Measurements from ENCODE around the gene MEX3C. TPM values are rescaled to one million over a fixed set of nuclear protein-coding genes. Genes with fewer than 3 reads are reported as not detected.

The MEX3C gene
- total RNA-seq, 1 donor from 2014 or later: 94.7 TPM

DNA sequence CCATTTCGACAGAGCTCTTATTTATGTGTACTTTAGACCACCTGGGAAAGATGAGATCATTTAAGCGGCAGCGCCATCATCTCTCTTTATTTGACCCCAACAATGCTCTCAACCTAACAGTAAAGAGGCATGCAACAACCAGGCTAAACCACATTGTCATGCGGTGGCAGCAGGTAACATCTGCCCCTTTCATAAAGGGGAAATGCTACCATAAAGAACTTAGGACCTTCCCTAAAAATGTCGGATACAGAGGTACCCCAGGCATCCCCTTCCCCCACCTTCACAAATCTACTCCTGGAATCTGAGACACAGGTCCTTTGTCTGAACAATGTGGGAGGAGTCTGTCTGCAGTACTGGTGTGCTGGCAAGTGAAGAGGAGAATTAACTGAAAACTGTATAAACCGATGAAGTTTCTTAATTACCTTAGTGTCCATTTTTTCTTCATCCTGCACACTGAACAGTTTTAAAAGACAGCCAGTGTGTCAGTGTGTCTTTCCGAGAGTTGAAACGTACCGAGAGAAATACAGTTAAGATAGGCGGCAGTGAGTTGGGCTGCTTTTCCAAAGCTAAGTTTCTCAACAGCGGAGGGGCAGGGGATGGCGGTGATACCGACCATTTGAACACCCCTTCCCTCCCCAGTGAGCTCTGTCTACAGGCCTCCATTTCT lies 1.9 kb downstream of the MEX3C start:
- H3K4me2 ChIP-seq: peak overlapping the region; percentile 87
- Mint-ChIP-seq H3K36me3 (peaks cover 32% of the 10 kb centered on the region), H3K4me3 (peak overlapping the region; percentile 98), H3K27ac (peak overlapping the region; percentile 98), H3K4me1 (peaks cover 26% of the 10 kb centered on the region), H3K9me3 (peaks cover 6% of the 10 kb centered on the region), H3K27me3 (ENCODE audit: insufficient read depth, low read depth) (peaks cover 8% of the 10 kb centered on the region)
- H3K27ac ChIP-seq: peak overlapping the region; percentile 60
- peaks cover 48% of the 10 kb centered on the region for H4K20me1 ChIP-seq (ENCODE audit: low read depth)
- peaks cover 35% of the 10 kb centered on the region for H3K4me1 ChIP-seq
- peak overlapping the region; percentile 83 for H3K4me3 ChIP-seq
- TF ChIP-seq EZH2 (IDR thresholded peaks at IDR 0.05) (no peak), EZH2phosphoT487 (IDR thresholded peaks at IDR 0.05) (no peak), CTCF (IDR thresholded peaks at IDR 0.05) (no peak)
- H3K9ac ChIP-seq: peak overlapping the region; percentile 89
- peaks cover 26% of the 10 kb centered on the region for H3F3A ChIP-seq (ENCODE audit: low read depth)
- no peaks in the 10 kb centered on the region for H3K36me3 ChIP-seq
- H3K79me2 ChIP-seq (ENCODE audit: low read depth): peaks cover 63% of the 10 kb centered on the region
- DNase-seq (ENCODE audit: low spot score): peak; percentile 87
- no peaks in the 10 kb centered on the region for H3K9me3 ChIP-seq (ENCODE audit: low read depth)
- H2AFZ ChIP-seq (replicated peaks): peak overlapping the region; percentile 54
- H3K27me3 ChIP-seq: no peaks in the 10 kb centered on the region

- H3K4me1 Mint-ChIP-seq: peaks cover 26% of the 10 kb centered on the region
- Histone ChIP-seq H3K9ac (peak overlapping the region; percentile 89), H3K9me3 (ENCODE audit: low read depth) (no peaks in the 10 kb centered on the region), H3K36me3 (no peaks in the 10 kb centered on the region), H4K20me1 (ENCODE audit: low read depth) (peaks cover 53% of the 10 kb centered on the region), H3K4me2 (peak overlapping the region; percentile 87), H3K79me2 (ENCODE audit: low read depth) (peaks cover 68% of the 10 kb centered on the region), H3K4me3 (peak overlapping the region; percentile 83), H3F3A (ENCODE audit: low read depth) (peaks cover 26% of the 10 kb centered on the region), H2AFZ (replicated peaks) (no peak overlapping the region), H3K27me3 (no peaks in the 10 kb centered on the region), H3K4me1 (peaks cover 35% of the 10 kb centered on the region), H3K27ac (no peak overlapping the region)
- H3K36me3 Mint-ChIP-seq: peaks cover 37% of the 10 kb centered on the region
- peak overlapping the region; percentile 98 for H3K27ac Mint-ChIP-seq
- H3K27me3 Mint-ChIP-seq (ENCODE audit: insufficient read depth, low read depth): peaks cover 8% of the 10 kb centered on the region
- H3K4me3 Mint-ChIP-seq: peak overlapping the region; percentile 98
- TF ChIP-seq CTCF (IDR thresholded peaks at IDR 0.05): no peak
- no peak for TF ChIP-seq EZH2phosphoT487 (IDR thresholded peaks at IDR 0.05)
- no peak for TF ChIP-seq EZH2 (IDR thresholded peaks at IDR 0.05)
- H3K9me3 Mint-ChIP-seq: peaks cover 6% of the 10 kb centered on the region
- peak; percentile 8 for DNase-seq (ENCODE audit: low spot score)
Measured at GRCh38 chr18:51195086-51195450, 2.4 kb downstream of the MEX3C start.

DNA sequence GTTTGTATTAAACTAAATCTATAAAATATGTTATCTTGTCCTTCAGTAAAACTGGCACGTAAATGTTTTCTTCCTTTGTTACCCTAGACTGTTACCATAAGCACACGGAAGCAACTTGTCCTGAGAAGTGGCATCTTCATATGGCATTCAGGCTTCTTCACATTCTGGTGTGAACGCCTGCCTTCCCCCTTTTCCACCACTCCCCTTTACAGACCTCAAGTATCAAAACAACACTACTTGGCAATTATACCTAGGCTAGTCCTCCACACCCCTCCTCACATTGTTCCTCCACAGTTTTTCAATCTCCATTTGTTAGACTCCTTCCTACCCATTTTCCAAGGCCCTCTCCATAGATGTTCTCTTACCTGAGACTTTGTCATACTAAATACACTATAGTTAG lies 2.9 kb downstream of the MEX3C start:
- Mint-ChIP-seq H3K27ac (peak overlapping the region; percentile 98), H3K27me3 (ENCODE audit: insufficient read depth, low read depth) (peaks cover 8% of the 10 kb centered on the region), H3K4me1 (peaks cover 26% of the 10 kb centered on the region), H3K36me3 (peaks cover 39% of the 10 kb centered on the region), H3K4me3 (peak overlapping the region; percentile 98), H3K9me3 (peaks cover 6% of the 10 kb centered on the region)
- H4K20me1 ChIP-seq (ENCODE audit: low read depth): peaks cover 58% of the 10 kb centered on the region
- no peak overlapping the region for H3K27ac ChIP-seq
- H3K79me2 ChIP-seq (ENCODE audit: low read depth): peaks cover 73% of the 10 kb centered on the region
- DNase-seq (ENCODE audit: low spot score): peak; percentile 8
- H3F3A ChIP-seq (ENCODE audit: low read depth): peaks cover 26% of the 10 kb centered on the region
- H3K27me3 ChIP-seq: no peaks in the 10 kb centered on the region
- peaks cover 35% of the 10 kb centered on the region for H3K4me1 ChIP-seq
- TF ChIP-seq EZH2 (IDR thresholded peaks at IDR 0.05) (no peak), CTCF (IDR thresholded peaks at IDR 0.05) (no peak), EZH2phosphoT487 (IDR thresholded peaks at IDR 0.05) (no peak)
- no peak overlapping the region for H3K9ac ChIP-seq
- H3K4me2 ChIP-seq: peak overlapping the region; percentile 87
- no peaks in the 10 kb centered on the region for H3K9me3 ChIP-seq (ENCODE audit: low read depth)
- no peak overlapping the region for H2AFZ ChIP-seq (replicated peaks)
- H3K4me3 ChIP-seq: peak overlapping the region; percentile 83
- no peaks in the 10 kb centered on the region for H3K36me3 ChIP-seq
